CD4-positive, alpha-beta T cell (primary cell): ENCODE results near the gene USP6NL. TPM values are rescaled to one million over a fixed set of nuclear protein-coding genes. Genes with fewer than 3 reads are reported as not detected.
A peak's percentile ranks its signal among the peaks of the same experiment; 100 is the strongest.

Experiments
- ATAC-seq: fragments of 200-7000 bp; cut with Tn5 transposase; one replicate; pipeline ENCODE4 v1.10.0; 2022; ENCODE audit warnings: mild to moderate bottlenecking; ENCODE audit not compliant: poor library complexity
- CTCF ChIA-PET: fragments of 350-600 bp; sonication (Branson Sonifier 250); formaldehyde crosslinking; loops from one replicate; lab custom pipeline; 2021; ENCODE audit warnings: antibody characterized with exemption, inconsistent platforms; lab: Charles Lee
- POLR2A ChIA-PET: fragments of 350-600 bp; sonication (Branson Sonifier 250); formaldehyde crosslinking; loops from one replicate; lab custom pipeline; 2021; ENCODE audit warnings: antibody characterized with exemption, inconsistent platforms; lab: Charles Lee
- DNase-seq, 14 experiments: peaks; one replicate each; pipeline ENCODE4 v3.0.0-alpha.2; 2013 to 2020; ENCODE audit warnings: mixed read lengths in 2 of 14
- H3K27ac ChIP-seq, 2 donors: one replicate each; pipeline versions ENCODE4 v1.5.1 to v1.7.0; 2013; ENCODE audit warnings: low read length in 2 of 2, low read depth in 1 of 2, mild to moderate bottlenecking in 1 of 2
- H3K27me3 ChIP-seq, 2 experiments: 1 replicate in 1 of 2; 2 replicates in 1 of 2; pipeline versions ENCODE4 v1.6.1 to v1.7.0; 2013; ENCODE audit warnings: low read length in 2 of 2, control low read depth in 1 of 2, mild to moderate bottlenecking in 1 of 2, moderate library complexity in 1 of 2; ENCODE audit not compliant: insufficient read depth in 2 of 2, control insufficient read depth in 1 of 2
- H3K36me3 ChIP-seq: one replicate; pipeline ENCODE4 v1.6.1; 2013; ENCODE audit warnings: low read length, control low read depth; ENCODE audit not compliant: insufficient read depth
- H3K4me1 ChIP-seq: one replicate; pipeline ENCODE4 v1.6.1; 2013; ENCODE audit warnings: low read length, control low read depth; ENCODE audit not compliant: insufficient read depth
- H3K4me3 ChIP-seq: one replicate; pipeline ENCODE4 v1.5.1; 2013; ENCODE audit warnings: mild to moderate bottlenecking, low read length, moderate library complexity
- H3K9me3 ChIP-seq, 2 experiments: 1 replicate in 1 of 2; 2 replicates in 1 of 2; pipeline versions ENCODE4 v1.6.1 to v1.7.0; 2013; ENCODE audit warnings: low read length in 2 of 2, mild to moderate bottlenecking in 2 of 2, control low read depth in 1 of 2, moderate library complexity in 1 of 2; ENCODE audit not compliant: control insufficient read depth in 1 of 2, insufficient read depth in 1 of 2
- H3K27ac Mint-ChIP-seq: one replicate; pipeline ENCODE4 v1.8.0; 2020; ENCODE audit warnings: mixed read lengths
- H3K27me3 Mint-ChIP-seq: one replicate; pipeline ENCODE4 v1.8.0; 2021; ENCODE audit warnings: mixed read lengths
- H3K36me3 Mint-ChIP-seq: one replicate; pipeline ENCODE4 v1.8.0; 2021; ENCODE audit warnings: low read depth, mixed read lengths
- H3K4me1 Mint-ChIP-seq: one replicate; pipeline ENCODE4 v1.8.0; 2021; ENCODE audit warnings: low read depth, mixed read lengths
- H3K4me3 Mint-ChIP-seq: one replicate; pipeline ENCODE4 v1.8.0; 2020; ENCODE audit warnings: mild to moderate bottlenecking, mixed read lengths
- H3K9me3 Mint-ChIP-seq: one replicate; pipeline ENCODE4 v1.8.0; 2020; ENCODE audit warnings: mixed read lengths
- intact Hi-C, 2 experiments: fragments of 100-400 bp; cut with DNase I in 1 of 2; cut with micrococcal nuclease in 1 of 2; formaldehyde crosslinking; loops; one replicate each; pipeline versions ENCODE4 v1.15.1 to v1.9.0; 2023 to 2025; cut with DNase I, micrococcal nuclease
- total RNA-seq, 174 experiments: library from RNA in 2 of 174; stranded (reverse) in 2 of 174; gene quantifications; one replicate each; pipeline ENCODE4 v1.2.3 and lab custom pipeline; 2021 to 2026
- TF ChIP-seq, protein P1 (sequence below): fragments of 200-600 bp; IDR thresholded peaks from one replicate; pipeline ENCODE4 v1.8.0; 2022; ENCODE audit warnings: antibody characterized with exemption, mild to moderate bottlenecking

Gene USP6NL
- total RNA-seq, 2 experiments from 2014 or later, result 5.2 to 5.6 TPM

DNA sequence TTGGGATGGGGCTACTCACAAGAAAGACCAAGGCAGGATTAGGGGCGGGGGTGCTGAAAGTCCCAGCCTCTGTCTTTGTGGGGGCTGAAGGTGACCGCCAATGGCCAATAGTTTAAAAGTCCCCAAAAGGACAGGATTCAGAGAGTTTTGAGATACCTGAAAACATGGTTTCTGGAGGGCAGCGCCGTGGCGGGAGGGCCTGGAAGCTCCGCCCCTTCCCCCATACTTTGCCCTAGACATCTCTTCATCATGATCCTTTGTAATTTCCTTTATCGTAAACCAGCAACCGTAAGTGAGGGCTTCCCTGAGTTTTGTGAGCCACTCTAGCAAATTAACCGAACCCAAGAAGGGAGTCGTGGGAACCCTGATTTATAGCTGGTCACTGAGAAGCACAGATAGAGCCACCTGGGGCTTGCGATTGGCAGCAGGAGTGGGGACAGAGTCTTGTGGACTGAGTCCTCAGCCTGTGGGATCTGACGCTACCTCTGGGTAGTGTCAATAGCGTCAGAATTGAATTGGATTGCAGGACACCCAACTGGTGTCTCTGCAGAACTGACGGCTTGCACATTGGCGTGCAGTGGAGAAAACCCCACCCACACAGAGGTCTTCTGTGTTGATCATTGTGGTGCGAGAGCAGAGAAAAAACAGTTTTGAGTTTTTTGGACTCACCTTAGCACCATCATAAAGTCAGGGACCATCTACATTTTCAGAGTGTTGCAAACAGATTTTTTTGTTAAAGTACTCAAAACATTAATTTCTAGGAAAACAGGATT lies 169.3 kb downstream of the USP6NL start:
- ATAC-seq (no peak), DNase-seq (peak in 1 of 14 experiments; percentile 14)
- Mint-ChIP-seq H3K4me3 (no peak overlapping the region), H3K27me3 (no peaks in the 10 kb centered on the region), H3K4me1 (peaks cover 21% of the 10 kb centered on the region), H3K36me3 (no peaks in the 10 kb centered on the region), H3K27ac (no peak overlapping the region), H3K9me3 (no peaks in the 10 kb centered on the region)
- ChIA-PET CTCF (no interaction called here), POLR2A (no interaction called here)
- Histone ChIP-seq H3K27ac (no peak overlapping the region), H3K27me3 (no peaks in the 10 kb centered on the region), H3K4me1 (peaks cover 11% of the 10 kb centered on the region), H3K36me3 (no peaks in the 10 kb centered on the region), H3K4me3 (no peak overlapping the region), H3K9me3 (no peaks in the 10 kb centered on the region)
- intact Hi-C loops, result loop anchor here in 1 of 2 experiments (5.0 kb wide), 1 partner anchor 80 kb away; no protein-coding TSS in a partner anchor
- TF ChIP-seq, protein P1, sequence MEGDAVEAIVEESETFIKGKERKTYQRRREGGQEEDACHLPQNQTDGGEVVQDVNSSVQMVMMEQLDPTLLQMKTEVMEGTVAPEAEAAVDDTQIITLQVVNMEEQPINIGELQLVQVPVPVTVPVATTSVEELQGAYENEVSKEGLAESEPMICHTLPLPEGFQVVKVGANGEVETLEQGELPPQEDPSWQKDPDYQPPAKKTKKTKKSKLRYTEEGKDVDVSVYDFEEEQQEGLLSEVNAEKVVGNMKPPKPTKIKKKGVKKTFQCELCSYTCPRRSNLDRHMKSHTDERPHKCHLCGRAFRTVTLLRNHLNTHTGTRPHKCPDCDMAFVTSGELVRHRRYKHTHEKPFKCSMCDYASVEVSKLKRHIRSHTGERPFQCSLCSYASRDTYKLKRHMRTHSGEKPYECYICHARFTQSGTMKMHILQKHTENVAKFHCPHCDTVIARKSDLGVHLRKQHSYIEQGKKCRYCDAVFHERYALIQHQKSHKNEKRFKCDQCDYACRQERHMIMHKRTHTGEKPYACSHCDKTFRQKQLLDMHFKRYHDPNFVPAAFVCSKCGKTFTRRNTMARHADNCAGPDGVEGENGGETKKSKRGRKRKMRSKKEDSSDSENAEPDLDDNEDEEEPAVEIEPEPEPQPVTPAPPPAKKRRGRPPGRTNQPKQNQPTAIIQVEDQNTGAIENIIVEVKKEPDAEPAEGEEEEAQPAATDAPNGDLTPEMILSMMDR, result no peak

- Histone ChIP-seq H3K36me3 (no peaks in the 10 kb centered on the region), H3K27me3 (no peaks in the 10 kb centered on the region), H3K4me3 (no peak overlapping the region), H3K27ac (no peak overlapping the region), H3K4me1 (peaks cover 11% of the 10 kb centered on the region), H3K9me3 (no peaks in the 10 kb centered on the region)
- Mint-ChIP-seq H3K4me1 (peaks cover 21% of the 10 kb centered on the region), H3K27ac (no peak overlapping the region), H3K9me3 (no peaks in the 10 kb centered on the region), H3K27me3 (no peaks in the 10 kb centered on the region), H3K4me3 (peak overlapping the region; percentile 9), H3K36me3 (no peaks in the 10 kb centered on the region)
- CTCF ChIA-PET, result no interaction called here
- POLR2A ChIA-PET, result no interaction called here
- intact Hi-C loops, result loop anchor here in 1 of 2 experiments (5.0 kb wide), 1 partner anchor 79 kb away; no protein-coding TSS in a partner anchor
- DNase-seq (peak in 1 of 14 experiments; percentile 16), ATAC-seq (no peak)
- TF ChIP-seq, protein P1, result no peak
Observed at GRCh38 chr10:11441151-11441535, 170.3 kb downstream of the USP6NL start.

DNA sequence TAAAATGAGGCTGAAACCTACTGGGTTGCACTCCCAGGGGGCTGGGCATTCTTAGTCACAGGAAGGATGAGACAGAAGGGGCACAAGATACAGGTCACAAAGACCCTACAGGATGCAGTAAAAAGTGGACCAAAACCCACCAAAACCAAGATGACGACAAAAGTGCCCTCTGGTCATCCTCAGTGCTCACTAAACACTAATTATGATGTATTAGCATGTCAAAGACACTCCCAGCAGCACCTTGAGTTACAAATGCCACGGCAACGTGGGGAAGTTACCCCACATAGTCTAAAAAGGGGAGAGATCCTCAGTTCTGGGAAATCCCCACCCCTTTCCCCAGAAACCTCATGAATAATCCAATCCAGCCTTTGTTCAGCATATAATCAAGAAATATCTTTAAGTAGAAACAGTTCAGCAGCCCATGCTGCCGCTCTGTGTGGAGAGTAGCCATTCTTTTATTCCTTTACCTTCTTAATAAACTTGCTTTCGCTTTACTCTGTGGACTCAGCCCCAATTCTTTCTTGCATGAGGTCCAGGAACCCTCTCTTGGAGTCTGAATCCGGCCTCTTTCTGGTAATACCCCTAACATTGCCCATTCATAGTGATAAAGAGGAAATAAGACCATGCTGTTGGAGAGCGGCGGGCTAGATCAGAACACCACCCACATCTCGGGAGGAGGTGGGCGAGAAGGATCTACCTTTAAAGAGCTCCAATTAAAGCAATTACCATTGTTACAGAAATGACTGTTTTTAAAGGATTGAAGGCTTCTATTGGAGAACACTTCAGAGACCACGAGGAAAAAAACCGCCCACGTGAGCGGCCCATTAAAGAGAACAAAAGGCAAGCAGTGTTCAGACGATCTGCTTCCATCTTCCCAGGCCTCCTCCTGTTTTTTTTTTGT lies 170.9 kb downstream of the USP6NL start:
- Histone ChIP-seq H3K27me3 (no peaks in the 10 kb centered on the region), H3K36me3 (no peaks in the 10 kb centered on the region), H3K9me3 (no peaks in the 10 kb centered on the region), H3K27ac (no peak overlapping the region), H3K4me1 (peaks cover 11% of the 10 kb centered on the region), H3K4me3 (peak overlapping the region; percentile 40)
- ChIA-PET POLR2A (no interaction called here), CTCF (no interaction called here)
- no peak overlapping the region for H3K27ac Mint-ChIP-seq
- no peaks in the 10 kb centered on the region for H3K27me3 Mint-ChIP-seq
- TF ChIP-seq, protein P1, result no peak
- H3K4me3 Mint-ChIP-seq, result peak overlapping the region; percentile 80
- H3K9me3 Mint-ChIP-seq, result no peaks in the 10 kb centered on the region
- ATAC-seq (peak; percentile 57), DNase-seq (peak in 2 of 14 experiments; percentile 8 to 9)
- H3K4me1 Mint-ChIP-seq, result peaks cover 21% of the 10 kb centered on the region
- no peaks in the 10 kb centered on the region for H3K36me3 Mint-ChIP-seq
- intact Hi-C loops, result loop anchor here in 1 of 2 experiments (5.0 kb wide), 1 partner anchor 78 kb away; no protein-coding TSS in a partner anchor
